Measurements from ENCODE around the gene FOXP4.

DNA sequence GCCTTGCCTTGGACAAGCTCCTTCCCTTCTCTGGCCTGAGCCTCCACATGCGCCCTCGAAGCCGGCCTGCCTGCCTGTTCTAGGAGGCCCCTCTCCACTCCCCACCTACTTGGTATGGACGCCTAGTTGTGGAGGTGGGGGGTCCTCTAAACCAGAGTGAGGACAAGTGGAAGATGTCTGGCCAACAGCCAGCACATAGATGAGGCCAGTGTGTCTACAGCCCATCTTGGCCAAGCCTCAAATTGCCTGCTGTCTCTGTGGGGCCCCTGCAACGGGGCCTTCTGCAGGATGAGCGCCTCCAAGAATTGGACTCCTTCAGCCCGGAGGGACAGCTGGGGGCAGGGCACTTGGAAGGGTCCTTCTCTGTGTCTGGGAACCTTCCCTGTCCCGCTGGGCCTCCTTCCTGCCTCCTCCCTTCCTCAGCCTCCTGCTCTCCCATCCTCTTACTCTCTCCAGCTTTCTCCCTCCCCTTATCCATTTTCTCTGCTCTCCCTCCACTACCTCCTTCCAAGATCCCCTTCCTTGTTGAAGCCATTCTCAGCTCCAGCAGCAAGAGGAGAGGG, 93.7 kb downstream of the FOXP4 start:
- TF ChIP-seq EZH2 (IDR thresholded peaks at IDR 0.05; ENCODE audit: insufficient read depth, poor library complexity, severe bottlenecking) (no peak), EZH2phosphoT487 (IDR thresholded peaks at IDR 0.05; ENCODE audit: insufficient read depth, low read depth) (no peak)
